Glomerular visceral epithelial cell (primary cell): ENCODE measurements around the gene RDX.

Experiments used
- DNase-seq: peaks from one replicate; pipeline ENCODE4 v3.0.0-alpha.2; 2016; ENCODE audit errors: extremely low spot score

Gene RDX

DNA sequence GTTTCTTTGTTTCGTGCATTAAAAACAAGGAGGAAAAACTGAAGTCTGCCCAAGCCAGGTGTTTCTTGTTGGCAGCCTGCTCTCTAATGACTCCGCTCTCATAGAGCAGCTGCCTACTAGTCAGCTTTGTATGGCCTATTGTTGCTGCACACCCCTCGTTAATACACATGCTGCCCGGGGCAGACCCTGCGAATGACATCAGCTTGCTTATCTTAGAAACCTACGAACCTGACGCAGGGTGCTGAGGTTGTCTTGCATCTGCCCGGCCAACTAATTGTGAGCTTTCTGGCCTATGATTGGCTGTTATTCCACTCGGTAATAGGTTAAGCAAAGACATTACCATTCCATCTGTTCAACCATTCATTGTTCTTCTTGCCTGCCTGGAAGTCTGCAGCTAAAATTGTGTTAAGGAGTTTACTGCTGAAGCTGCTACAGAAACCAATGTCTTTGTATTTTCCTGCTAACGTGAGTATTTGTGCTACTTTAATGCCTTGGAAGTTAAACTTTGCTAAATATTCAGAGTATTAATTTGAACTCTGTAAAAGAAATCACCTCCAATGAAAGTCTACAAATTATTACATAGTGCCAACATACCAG is 165.7 kb downstream of the RDX start:
- DNase-seq, result no peak

DNA sequence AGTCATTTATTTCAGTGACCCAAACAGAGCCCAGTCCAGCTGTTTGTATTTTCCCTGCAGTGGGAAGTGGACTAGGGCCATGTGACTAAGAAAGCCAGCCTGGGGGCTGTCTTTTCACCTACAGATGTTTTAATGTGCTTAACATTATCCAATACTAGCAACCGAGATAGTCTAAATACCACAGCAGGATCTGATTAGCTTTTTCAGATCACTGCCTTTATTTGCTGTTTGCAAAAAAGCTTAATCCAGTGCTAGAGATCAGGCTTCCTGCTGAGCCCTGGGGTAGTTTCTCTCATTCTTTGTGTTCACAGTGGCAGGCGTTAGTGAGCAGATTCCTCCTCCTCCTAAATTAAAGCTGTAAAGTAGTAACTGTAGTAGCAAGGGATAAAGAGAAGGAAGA is 168.3 kb downstream of the RDX start:
- no peak for DNase-seq

DNA sequence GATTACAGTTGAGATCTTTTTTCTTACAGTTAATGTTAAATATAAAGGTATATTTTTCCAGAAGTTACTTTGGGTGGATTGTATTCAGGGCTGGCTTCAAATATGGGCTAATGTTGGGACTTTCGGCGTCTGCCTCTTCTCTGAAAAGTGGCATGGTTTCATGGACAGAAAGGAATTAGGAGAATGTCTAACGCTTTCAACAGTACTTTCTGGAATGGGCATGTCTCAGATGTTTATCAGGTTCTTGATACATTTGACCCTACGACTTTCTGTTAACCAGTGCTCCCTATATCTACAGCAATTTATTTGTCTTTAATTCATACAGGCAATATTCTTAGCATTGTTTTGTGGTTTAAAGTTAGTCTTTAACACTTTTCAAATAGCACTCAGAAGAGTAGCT is 169.5 kb downstream of the RDX start:
- no peak for DNase-seq

DNA sequence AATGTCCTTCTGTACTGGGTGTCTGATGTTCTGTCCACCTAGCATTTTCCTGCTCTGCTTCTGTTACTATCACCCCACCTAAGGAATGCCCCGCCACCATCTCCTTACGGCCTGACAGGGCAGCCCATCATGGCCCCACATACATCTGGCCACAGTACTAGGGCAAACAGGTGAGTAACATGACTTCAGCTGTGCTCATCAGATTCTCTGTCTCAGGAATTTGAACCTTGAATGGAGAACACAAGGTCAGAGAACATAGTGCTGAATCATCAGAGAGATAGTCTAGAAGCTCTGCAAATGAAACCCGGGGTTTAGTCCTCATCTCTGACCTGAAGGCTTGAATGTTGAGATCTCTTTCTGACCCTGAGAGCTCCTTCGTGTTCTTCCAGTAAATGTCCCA is 170.8 kb downstream of the RDX start:
- no peak for DNase-seq
